NT2/D1 (cell line): ENCODE measurements around the gene ZBTB22.
A peak's percentile ranks its signal among the peaks of the same experiment; 100 is the strongest.
"Not testable (repeated sequence)": the region's sequence is repeated elsewhere in the genome, so short reads cannot be mapped to it uniquely, and the experiment has no call there.

Experiments used
- DNase-seq: peaks from one replicate; pipeline ENCODE4 v3.0.0-alpha.2; 2011; ENCODE audit warnings: low read depth, low spot score
- H3K27me3 ChIP-seq: 2 replicates; pipeline ENCODE4 v1.6.0; 2011; ENCODE audit warnings: mild to moderate bottlenecking; ENCODE audit not compliant: insufficient read length, insufficient read depth
- H3K36me3 ChIP-seq: 2 replicates; pipeline ENCODE4 v1.6.1; 2011; ENCODE audit warnings: mild to moderate bottlenecking, low read length, mixed read lengths; ENCODE audit not compliant: insufficient read depth, insufficient read length
- H3K4me1 ChIP-seq: 2 replicates; pipeline ENCODE4 v1.5.1; 2011; ENCODE audit not compliant: insufficient read depth, insufficient read length
- H3K4me3 ChIP-seq: 2 replicates; pipeline ENCODE4 v1.5.1; 2011; ENCODE audit warnings: low read depth; ENCODE audit not compliant: insufficient read length
- H3K9ac ChIP-seq: 2 replicates; pipeline ENCODE4 v1.6.0; 2011; ENCODE audit warnings: low read depth; ENCODE audit not compliant: insufficient read length
- H3K9me3 ChIP-seq: 2 replicates; pipeline ENCODE4 v1.5.1; 2011; ENCODE audit warnings: mild to moderate bottlenecking, low read length; ENCODE audit not compliant: insufficient read depth
- SUZ12 ChIP-seq: IDR thresholded peaks from 2 replicates; pipeline ENCODE4 v1.6.1; 2011; ENCODE audit not compliant: insufficient read length, insufficient read depth; ENCODE audit errors: extremely low read depth
- YY1 ChIP-seq: IDR thresholded peaks from 2 replicates; pipeline ENCODE4 v1.6.1; 2011; ENCODE audit not compliant: insufficient read length, insufficient read depth
- ZNF274 ChIP-seq: IDR thresholded peaks from 2 replicates; pipeline ENCODE4 v1.6.1; 2011; ENCODE audit warnings: mild to moderate bottlenecking, low read depth, low read length

ZBTB22 gene

DNA sequence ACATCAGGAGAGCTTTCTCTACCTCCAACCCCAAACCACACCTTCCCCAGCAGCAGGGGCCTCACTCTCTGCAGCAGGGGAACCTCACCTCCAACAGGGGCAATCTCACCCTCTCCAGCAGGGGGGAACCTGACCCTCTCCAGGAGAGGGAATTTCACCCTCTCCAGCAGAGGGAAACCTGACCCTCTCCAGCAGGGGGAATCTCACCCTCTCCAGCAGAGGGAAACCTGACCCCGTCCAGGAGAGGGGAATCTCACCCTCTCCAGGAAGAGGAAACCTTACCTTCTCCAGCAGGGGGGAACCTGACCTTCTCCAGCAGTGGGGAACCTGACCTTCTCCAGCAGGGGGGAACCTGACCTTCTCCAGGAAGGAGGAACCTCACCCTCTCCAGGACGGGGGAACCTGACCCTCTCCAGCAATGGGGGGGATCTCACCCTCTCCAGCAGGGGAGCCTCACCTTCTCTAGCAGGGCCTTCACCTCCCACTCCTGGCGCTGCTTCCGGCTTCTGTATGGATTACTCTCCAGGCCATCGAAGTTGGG lies 37.5 kb downstream of the ZBTB22 start:
- Histone ChIP-seq H3K36me3 (peaks cover 87% of the 10 kb centered on the region), H3K9ac (no peak overlapping the region), H3K27me3 (no peaks in the 10 kb centered on the region), H3K4me1 (peaks cover 7% of the 10 kb centered on the region), H3K4me3 (no peak overlapping the region), H3K9me3 (peaks cover 7% of the 10 kb centered on the region; the same call in 1 of the 2 replicates)
- no peak for DNase-seq
- TF ChIP-seq SUZ12 (no peak), YY1 (no peak), ZNF274 (no peak)

DNA sequence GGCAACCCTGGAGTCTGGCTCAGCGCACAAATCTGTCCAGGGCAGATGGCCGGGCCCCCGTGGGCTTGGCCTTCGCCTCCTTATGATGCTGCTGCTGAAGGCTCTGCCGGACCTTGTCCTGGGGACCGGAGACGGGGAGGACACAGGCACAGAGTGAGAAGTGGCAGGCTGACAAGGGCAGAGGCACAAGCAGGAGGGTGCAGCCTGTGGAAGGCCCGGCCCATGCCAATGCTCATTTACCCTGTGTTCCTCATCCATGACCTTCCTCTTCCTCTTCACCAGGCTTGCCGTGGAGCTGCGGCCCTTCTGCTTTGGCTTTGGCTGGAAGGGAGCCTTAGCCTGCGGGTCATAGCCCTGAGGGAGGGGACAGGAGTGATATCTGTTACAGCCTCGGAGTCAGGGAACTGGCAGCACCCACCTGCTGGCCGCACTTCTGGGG lies 38.3 kb downstream of the ZBTB22 start:
- Histone ChIP-seq H3K27me3 (no peaks in the 10 kb centered on the region), H3K36me3 (peaks cover 87% of the 10 kb centered on the region), H3K4me3 (no peak overlapping the region)

GRCh38 chr6:33278810-33279209 lies 38.7 kb downstream of the ZBTB22 start:
- DNase-seq: no peak
- peaks cover 7% of the 10 kb centered on the region for H3K4me1 ChIP-seq
- TF ChIP-seq YY1: no peak
- no peak for TF ChIP-seq ZNF274
- no peak for TF ChIP-seq SUZ12
- H3K4me3 ChIP-seq: no peak overlapping the region
- no peaks in the 10 kb centered on the region for H3K27me3 ChIP-seq
- peaks cover 87% of the 10 kb centered on the region for H3K36me3 ChIP-seq
- H3K9me3 ChIP-seq: peaks cover 7% of the 10 kb centered on the region; the same call in 1 of the 2 replicates
- H3K9ac ChIP-seq: no peak overlapping the region

More for the DNA sequence above, 38.3 kb downstream of the ZBTB22 start:
- H3K9ac ChIP-seq: no peak overlapping the region
- TF ChIP-seq YY1 (no peak), SUZ12 (no peak), ZNF274 (no peak)
- H3K4me1 ChIP-seq: peaks cover 7% of the 10 kb centered on the region
- DNase-seq: no peak
- H3K9me3 ChIP-seq: peaks cover 7% of the 10 kb centered on the region; the same call in 1 of the 2 replicates

- Histone ChIP-seq H3K9ac (peak overlapping the region; percentile 81), H3K4me3 (no peak overlapping the region), H3K27me3 (no peaks in the 10 kb centered on the region), H3K4me1 (peaks cover 7% of the 10 kb centered on the region), H3K36me3 (peaks cover 86% of the 10 kb centered on the region), H3K9me3 (peaks cover 7% of the 10 kb centered on the region; the same call in 1 of the 2 replicates)
- no peak for DNase-seq
- no peak for TF ChIP-seq YY1
Observed at GRCh38 chr6:33278392-33278741, 39.2 kb downstream of the ZBTB22 start.

- no peaks in the 10 kb centered on the region for H3K27me3 ChIP-seq
- peaks cover 87% of the 10 kb centered on the region for H3K36me3 ChIP-seq
- peak overlapping the region; percentile 81 for H3K9ac ChIP-seq
- TF ChIP-seq SUZ12 (no peak), YY1 (no peak), ZNF274 (no peak)
- no peak for DNase-seq
- H3K9me3 ChIP-seq: peaks cover 7% of the 10 kb centered on the region; the same call in 1 of the 2 replicates
- H3K4me3 ChIP-seq: peak overlapping the region; percentile 35
- peaks cover 7% of the 10 kb centered on the region for H3K4me1 ChIP-seq
Observed at GRCh38 chr6:33277663-33278391, 39.7 kb downstream of the ZBTB22 start.

DNA sequence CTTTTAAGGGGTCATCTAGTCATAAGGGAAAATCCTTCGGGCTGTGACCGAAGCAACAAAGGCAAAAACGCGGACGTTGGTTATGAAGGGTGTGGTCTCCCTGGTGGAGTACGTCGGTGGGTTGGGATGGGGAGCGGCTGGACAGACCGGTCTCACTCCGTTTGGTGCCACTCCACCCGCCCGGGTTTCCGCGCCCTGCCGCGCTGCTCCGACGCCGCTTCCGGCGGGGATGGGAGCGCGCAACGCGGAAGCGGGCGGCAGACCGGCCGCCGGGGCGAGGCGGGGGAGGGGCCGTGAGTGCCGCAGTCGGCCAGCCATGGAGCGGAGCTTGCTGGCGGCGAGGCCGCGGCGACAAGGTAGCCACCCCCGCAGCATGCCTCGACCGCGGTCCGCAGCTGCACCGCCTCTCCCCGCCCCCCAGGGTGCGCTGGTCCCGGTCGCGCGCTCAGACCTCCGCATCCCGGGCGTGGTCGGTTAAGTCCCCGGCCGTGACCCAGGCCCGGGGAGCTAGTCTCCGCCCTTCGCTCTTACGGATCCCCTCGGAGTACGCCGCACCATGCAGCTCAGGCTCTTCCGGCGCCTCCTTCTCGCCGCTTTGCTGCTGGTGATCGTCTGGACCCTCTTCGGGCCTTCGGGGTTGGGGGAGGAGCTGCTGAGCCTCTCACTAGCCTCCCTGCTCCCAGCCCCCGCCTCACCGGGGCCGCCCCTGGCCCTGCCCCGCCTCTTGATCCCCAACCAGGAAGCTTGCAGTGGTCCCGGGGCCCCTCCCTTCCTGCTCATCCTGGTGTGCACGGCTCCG lies 40.5 kb downstream of the ZBTB22 start, which contains the start of gene B3GALT4:
B3GALT4 (plus strand) TSS at position 260 of the 799 bp plus-strand sequence; CDS start at position 557, 297 bp downstream.
- peak within 1 kb of the TSS; percentile 81 for H3K9ac ChIP-seq
- no peaks in the 10 kb centered on the region for H3K27me3 ChIP-seq
- no peak for TF ChIP-seq YY1
- TF ChIP-seq ZNF274: no peak
- TF ChIP-seq SUZ12: no peak
- peaks cover 87% of the 10 kb centered on the region for H3K36me3 ChIP-seq
- H3K4me3 ChIP-seq: peak within 1 kb of the TSS; percentile 35
- peaks cover 7% of the 10 kb centered on the region for H3K4me1 ChIP-seq
- peaks cover 7% of the 10 kb centered on the region; the same call in 1 of the 2 replicates for H3K9me3 ChIP-seq
- DNase-seq: no peak

GRCh38 chr6:33276581-33276863 lies 41.0 kb downstream of the ZBTB22 start:
- Histone ChIP-seq H3K9ac (peak overlapping the region; percentile 81), H3K4me1 (peaks cover 7% of the 10 kb centered on the region), H3K4me3 (peak overlapping the region; percentile 35), H3K9me3 (peaks cover 7% of the 10 kb centered on the region; the same call in 1 of the 2 replicates), H3K36me3 (peaks cover 83% of the 10 kb centered on the region), H3K27me3 (no peaks in the 10 kb centered on the region)
- TF ChIP-seq YY1 (no peak), ZNF274 (no peak), SUZ12 (no peak)
- no peak for DNase-seq

GRCh38 chr6:33275795-33276580 lies 41.6 kb downstream of the ZBTB22 start:
- Histone ChIP-seq H3K9ac (peak overlapping the region; percentile 81), H3K36me3 (peaks cover 78% of the 10 kb centered on the region), H3K4me3 (peak overlapping the region; percentile 35)
- H3K4me1 ChIP-seq, DNase-seq, H3K27me3 ChIP-seq, H3K9me3 ChIP-seq: not testable (repeated sequence)
